HepG2 (cell line): ENCODE results near the gene DCP2. TPM values are rescaled to one million over a fixed set of nuclear protein-coding genes. Genes with fewer than 3 reads are reported as not detected.

Experiments used
- FOSL2 ChIP-seq: sonication (generic); formaldehyde crosslinking; IDR thresholded peaks from 2 replicates; pipeline ENCODE4 v1.4.0; 2020; ENCODE audit warnings: missing genetic modification reagents
- KAT8 ChIP-seq: IDR thresholded peaks from 2 replicates; pipeline ENCODE4 v1.6.1; 2016; ENCODE audit warnings: missing genetic modification reagents, missing compliant biosample characterization
- KDM6A ChIP-seq: IDR thresholded peaks from 2 replicates; pipeline ENCODE4 v1.6.1; 2016; ENCODE audit warnings: low read depth
- NFYC ChIP-seq: IDR thresholded peaks from 2 replicates; pipeline ENCODE4 v1.6.1; 2016; ENCODE audit warnings: missing genetic modification reagents, missing compliant biosample characterization
- PAXIP1 ChIP-seq: sonication (generic); formaldehyde crosslinking; conservative IDR thresholded peaks from 2 replicates; pipeline ENCODE4 v1.4.0; 2020; ENCODE audit warnings: mild to moderate bottlenecking, missing genetic modification reagents, moderate library complexity
- SMARCE1 ChIP-seq: fragments of 450-650 bp; IDR thresholded peaks from 2 replicates; pipeline ENCODE4 v1.6.1; 2017; ENCODE audit warnings: borderline replicate concordance
- SOX6 ChIP-seq, 2 experiments: fragments of 450-650 bp in 1 of 2; sonication (generic) in 1 of 2; formaldehyde crosslinking in 1 of 2; IDR thresholded peaks; 2 replicates each; pipeline versions ENCODE4 v1.4.0 to v1.6.1; 2017 to 2020; ENCODE audit warnings: antibody characterized with exemption in 1 of 2, mild to moderate bottlenecking in 1 of 2, missing genetic modification reagents in 1 of 2
- SRF ChIP-seq: IDR thresholded peaks from 2 replicates; pipeline ENCODE4 v1.6.1; 2011; ENCODE audit warnings: mild to moderate bottlenecking, low read depth, low read length, moderate library complexity
- TEAD3 ChIP-seq: optimal IDR thresholded peaks from 2 replicates; pipeline ENCODE3; 2016; ENCODE audit warnings: borderline replicate concordance
- ZFP37 ChIP-seq: sonication (generic); formaldehyde crosslinking; IDR thresholded peaks from 2 replicates; pipeline ENCODE4 v1.4.0; 2020; ENCODE audit warnings: missing genetic modification reagents, borderline replicate concordance
- ZMYM2 ChIP-seq: sonication (generic); formaldehyde crosslinking; IDR thresholded peaks from 2 replicates; pipeline ENCODE4 v1.8.0; 2022; ENCODE audit warnings: mild to moderate bottlenecking, missing genetic modification reagents
- ZNF550 ChIP-seq: sonication (generic); formaldehyde crosslinking; IDR thresholded peaks from 2 replicates; pipeline ENCODE4 v1.4.0; 2020; ENCODE audit warnings: mild to moderate bottlenecking, missing genetic modification reagents, borderline replicate concordance
- ZNF557 ChIP-seq: sonication (generic); formaldehyde crosslinking; IDR thresholded peaks from 2 replicates; pipeline ENCODE4 v1.4.0; 2020; ENCODE audit warnings: missing genetic modification reagents
- ZNF781 ChIP-seq: sonication (generic); formaldehyde crosslinking; IDR thresholded peaks from 2 replicates; pipeline ENCODE4 v1.5.1; 2020; ENCODE audit warnings: borderline replicate concordance, mild to moderate bottlenecking, missing genetic modification reagents; ENCODE audit errors: not compliant biosample characterization
- ZNF816 ChIP-seq: sonication (generic); formaldehyde crosslinking; IDR thresholded peaks from 2 replicates; pipeline ENCODE4 v1.8.0; 2022; ENCODE audit warnings: missing genetic modification reagents, mild to moderate bottlenecking, borderline replicate concordance
- ZSCAN21 ChIP-seq: sonication (generic); formaldehyde crosslinking; IDR thresholded peaks from 2 replicates; pipeline ENCODE4 v1.8.0; 2022; ENCODE audit warnings: mild to moderate bottlenecking, missing genetic modification reagents, moderate library complexity, borderline replicate concordance
- polyA plus RNA-seq, 8 experiments: library from polyadenylated mRNA; depleted of rRNA in 3 of 8; stranded (reverse) in 7 of 8; unstranded in 1 of 8; fragments of >200 nt; fragmentation: Illumina TruSeq in 4 of 8; extraction: Trizol in 4 of 8; gene quantifications; 2 replicates each; pipeline versions ENCODE4 v1.2.1 to v1.2.3, GENCODE V29; 2011 to 2016; ENCODE audit warnings: low read depth in 4 of 8, missing spikeins in 1 of 8, mixed read lengths in 1 of 8; ENCODE audit not compliant: insufficient read depth in 1 of 8
- total RNA-seq, 5 experiments: library from RNA; depleted of rRNA; stranded (reverse); fragments of >200 nt; fragmentation: Illumina TruSeq; extraction: Trizol; gene quantifications; 2 replicates each; pipeline ENCODE4 v1.2.3, GENCODE V29; 2016; ENCODE audit warnings: low read depth in 1 of 5
- TF ChIP-seq, protein P1 (sequence below): sonication (generic); formaldehyde crosslinking; IDR thresholded peaks from 2 replicates; pipeline ENCODE4 v1.4.0; 2020; ENCODE audit warnings: missing genetic modification reagents
- TF ChIP-seq, protein P2 (sequence below): sonication (generic); formaldehyde crosslinking; IDR thresholded peaks from 2 replicates; pipeline ENCODE4 v1.4.0; 2020; ENCODE audit warnings: missing genetic modification reagents

DCP2 gene
- total and polyA plus RNA-seq, 2 of the 13 experiments (the other 11 are each of a cell fraction or from before 2014, with no cell fraction given), result 16.2 to 63.4 TPM

GRCh38 chr5:113020461-113021273 is 44.1 kb downstream of the DCP2 start (continued):
- TF ChIP-seq, protein P1, sequence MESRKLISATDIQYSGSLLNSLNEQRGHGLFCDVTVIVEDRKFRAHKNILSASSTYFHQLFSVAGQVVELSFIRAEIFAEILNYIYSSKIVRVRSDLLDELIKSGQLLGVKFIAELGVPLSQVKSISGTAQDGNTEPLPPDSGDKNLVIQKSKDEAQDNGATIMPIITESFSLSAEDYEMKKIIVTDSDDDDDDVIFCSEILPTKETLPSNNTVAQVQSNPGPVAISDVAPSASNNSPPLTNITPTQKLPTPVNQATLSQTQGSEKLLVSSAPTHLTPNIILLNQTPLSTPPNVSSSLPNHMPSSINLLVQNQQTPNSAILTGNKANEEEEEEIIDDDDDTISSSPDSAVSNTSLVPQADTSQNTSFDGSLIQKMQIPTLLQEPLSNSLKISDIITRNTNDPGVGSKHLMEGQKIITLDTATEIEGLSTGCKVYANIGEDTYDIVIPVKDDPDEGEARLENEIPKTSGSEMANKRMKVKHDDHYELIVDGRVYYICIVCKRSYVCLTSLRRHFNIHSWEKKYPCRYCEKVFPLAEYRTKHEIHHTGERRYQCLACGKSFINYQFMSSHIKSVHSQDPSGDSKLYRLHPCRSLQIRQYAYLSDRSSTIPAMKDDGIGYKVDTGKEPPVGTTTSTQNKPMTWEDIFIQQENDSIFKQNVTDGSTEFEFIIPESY (CRISPR knock-in tag), result peak; percentile 48; the same call in 1 of the 2 replicates
- TF ChIP-seq ZNF816 (CRISPR knock-in tag), result 0 out of 2 replicates have a peak, but pooled peaks have one; percentile 50
- TF ChIP-seq PAXIP1, result peak; percentile 95
- TF ChIP-seq KAT8 (CRISPR knock-in tag), result peak; percentile 32; the same call in 1 of the 2 replicates
- peak; percentile 64 for TF ChIP-seq TEAD3
- no peak for TF ChIP-seq SOX6 (IDR thresholded peaks at IDR 0.05)
- peak; percentile 82 for TF ChIP-seq SOX6 (CRISPR knock-in tag; IDR thresholded peaks at IDR 0.05)
- no peak for TF ChIP-seq ZNF781 (CRISPR knock-in tag)
- peak; percentile 76 for TF ChIP-seq FOSL2 (CRISPR knock-in tag)
- peak; percentile 79 for TF ChIP-seq SRF
- 0 out of 2 replicates have a peak, but pooled peaks have one; percentile 32 for TF ChIP-seq SMARCE1
- no peak for TF ChIP-seq ZFP37 (CRISPR knock-in tag)
- peak; percentile 84 for TF ChIP-seq ZMYM2 (CRISPR knock-in tag)
- TF ChIP-seq ZNF550 (CRISPR knock-in tag), result no peak
- peak; percentile 61 for TF ChIP-seq KDM6A
- no peak for TF ChIP-seq ZSCAN21
- no peak for TF ChIP-seq NFYC
- TF ChIP-seq ZNF557, result no peak
- TF ChIP-seq, protein P2, sequence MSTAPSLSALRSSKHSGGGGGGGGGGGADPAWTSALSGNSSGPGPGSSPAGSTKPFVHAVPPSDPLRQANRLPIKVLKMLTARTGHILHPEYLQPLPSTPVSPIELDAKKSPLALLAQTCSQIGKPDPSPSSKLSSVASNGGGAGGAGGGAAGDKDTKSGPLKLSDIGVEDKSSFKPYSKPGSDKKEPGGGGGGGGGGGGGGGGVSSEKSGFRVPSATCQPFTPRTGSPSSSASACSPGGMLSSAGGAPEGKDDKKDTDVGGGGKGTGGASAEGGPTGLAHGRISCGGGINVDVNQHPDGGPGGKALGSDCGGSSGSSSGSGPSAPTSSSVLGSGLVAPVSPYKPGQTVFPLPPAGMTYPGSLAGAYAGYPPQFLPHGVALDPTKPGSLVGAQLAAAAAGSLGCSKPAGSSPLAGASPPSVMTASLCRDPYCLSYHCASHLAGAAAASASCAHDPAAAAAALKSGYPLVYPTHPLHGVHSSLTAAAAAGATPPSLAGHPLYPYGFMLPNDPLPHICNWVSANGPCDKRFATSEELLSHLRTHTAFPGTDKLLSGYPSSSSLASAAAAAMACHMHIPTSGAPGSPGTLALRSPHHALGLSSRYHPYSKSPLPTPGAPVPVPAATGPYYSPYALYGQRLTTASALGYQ (CRISPR knock-in tag), result peak; percentile 92
- TF ChIP-seq, all 625 proteins: peak for 82
